Stimulated activated CD4-positive, alpha-beta T cell treated with anti-CD3 and anti-CD28 coated beads, Interleukin-2, amount 100 ng/mL, for 48 hours (primary cell): Measurements from ENCODE around the gene GMDS.

ENCODE experiments used
- DNase-seq, 2 donors: peaks; one replicate each; pipeline ENCODE4 v3.0.0-alpha.2; 2020

The GMDS gene

GRCh38 chr6:1607516-1608221 lies 637.7 kb downstream of the GMDS start:
- DNase-seq = no peak

- DNase-seq = no peak
Observed at GRCh38 chr6:1606780-1607515, 638.5 kb downstream of the GMDS start.

GRCh38 chr6:1605893-1606779 lies 639.3 kb downstream of the GMDS start:
- no peak for DNase-seq

- DNase-seq = no peak
Observed at GRCh38 chr6:1605004-1605892, 640.2 kb downstream of the GMDS start.

- peak; percentile 70 to 80 for DNase-seq
Observed at GRCh38 chr6:1604158-1605003, 641.0 kb downstream of the GMDS start.

GRCh38 chr6:1603708-1604107 lies 641.7 kb downstream of the GMDS start:
- DNase-seq = no peak

- DNase-seq = no peak
Observed at GRCh38 chr6:1602049-1602713, 643.2 kb downstream of the GMDS start.

GRCh38 chr6:1601158-1602048 lies 644.0 kb downstream of the GMDS start:
- no peak for DNase-seq

- no peak for DNase-seq
Observed at GRCh38 chr6:1600764-1601157, 644.6 kb downstream of the GMDS start.

GRCh38 chr6:1600063-1600763 lies 645.2 kb downstream of the GMDS start:
- no peak for DNase-seq

GRCh38 chr6:1599469-1599868 lies 645.9 kb downstream of the GMDS start:
- DNase-seq = no peak

- DNase-seq = no peak
Observed at GRCh38 chr6:1598886-1599285, 646.5 kb downstream of the GMDS start.

GRCh38 chr6:1598433-1598832 lies 647.0 kb downstream of the GMDS start:
- no peak for DNase-seq

- DNase-seq = no peak
Observed at GRCh38 chr6:1597924-1598323, 647.5 kb downstream of the GMDS start.

GRCh38 chr6:1597121-1597744 lies 648.2 kb downstream of the GMDS start:
- no peak for DNase-seq

- peak; percentile 54 to 63 for DNase-seq
Observed at GRCh38 chr6:1596088-1596852, 649.1 kb downstream of the GMDS start.

GRCh38 chr6:1595271-1596087 lies 649.9 kb downstream of the GMDS start:
- no peak for DNase-seq
